IMR-90 (cell line): ENCODE measurements around the gene AGTR1. TPM values are rescaled to one million over a fixed set of nuclear protein-coding genes. Genes with fewer than 3 reads are reported as not detected.

Source experiments
- ATAC-seq: fragments of 200-7000 bp; cut with Tn5 transposase; 2 replicates; pipeline ENCODE4 v1.9.1; 2020; ENCODE audit warnings: low read depth, mild to moderate bottlenecking, moderate library complexity
- BruUV-seq: library from RNA; stranded (reverse); fragments of 400-500 nt; replicated peaks from 2 replicates; lab custom pipeline; 2021; lab: Mats Ljungman, UMichigan
- CTCF ChIA-PET: fragments of 300-600 bp; formaldehyde crosslinking; extraction: SDS; loops from one replicate; lab custom pipeline; 2021; ENCODE audit warnings: antibody characterized with exemption; lab: Yijun Ruan, JAX
- POLR2A ChIA-PET: fragments of 300-600 bp; sonication (Branson Sonifier 250); formaldehyde crosslinking; loops from one replicate; lab custom pipeline; 2022; ENCODE audit warnings: antibody characterized with exemption; ENCODE audit not compliant: unreplicated experiment; lab: Charles Lee
- DNase-seq: peaks from one replicate; pipeline ENCODE4 v3.0.0; 2013
- H2AFZ ChIP-seq: replicated peaks from 2 replicates; pipeline ENCODE3; 2013; ENCODE audit warnings: low read length, mild to moderate bottlenecking; ENCODE audit not compliant: poor library complexity
- H2AK5ac ChIP-seq: 2 replicates; pipeline ENCODE4 v1.6.1; 2013; ENCODE audit warnings: low read depth, low read length, inconsistent platforms
- H2AK9ac ChIP-seq: replicated peaks from 2 replicates; pipeline ENCODE3; 2013; ENCODE audit warnings: mild to moderate bottlenecking, low read depth, low read length, moderate library complexity; ENCODE audit not compliant: poor library complexity
- H2BK120ac ChIP-seq: 2 replicates; pipeline ENCODE4 v1.6.1; 2013; ENCODE audit warnings: low read depth, low read length, inconsistent platforms
- H2BK15ac ChIP-seq: 3 replicates; pipeline ENCODE4 v1.6.1; 2013; ENCODE audit warnings: low read depth, low read length, inconsistent platforms
- H2BK20ac ChIP-seq: 2 replicates; pipeline ENCODE4 v1.6.1; 2013; ENCODE audit warnings: low read depth, mild to moderate bottlenecking, inconsistent platforms, low read length, moderate library complexity
- H2BK5ac ChIP-seq: 2 replicates; pipeline ENCODE4 v1.6.1; 2013; ENCODE audit warnings: mild to moderate bottlenecking, low read depth, low read length, inconsistent platforms; ENCODE audit not compliant: poor library complexity, severe bottlenecking
- H3K14ac ChIP-seq: replicated peaks from 2 replicates; pipeline ENCODE4 v1.6.1; 2013; ENCODE audit warnings: low read depth, low read length, inconsistent platforms
- H3K18ac ChIP-seq: 2 replicates; pipeline ENCODE4 v1.6.1; 2013; ENCODE audit warnings: low read depth, low read length, control low read depth
- H3K23ac ChIP-seq: 2 replicates; pipeline ENCODE4 v1.6.1; 2013; ENCODE audit warnings: low read depth, low read length, inconsistent platforms
- H3K27ac ChIP-seq: 2 replicates; pipeline ENCODE4 v1.5.1; 2013; ENCODE audit warnings: mild to moderate bottlenecking, control low read depth, low read length; ENCODE audit not compliant: insufficient read depth
- H3K27me3 ChIP-seq: 2 replicates; pipeline ENCODE4 v1.6.1; 2013; ENCODE audit warnings: low read length; ENCODE audit not compliant: control insufficient read depth, insufficient read depth
- H3K36me3 ChIP-seq: 2 replicates; pipeline ENCODE4 v1.6.1; 2013; ENCODE audit warnings: low read length, mixed read lengths; ENCODE audit not compliant: control insufficient read depth, insufficient read depth
- H3K4ac ChIP-seq: 2 replicates; pipeline ENCODE4 v1.6.1; 2013; ENCODE audit warnings: low read depth, low read length, inconsistent platforms
- H3K4me1 ChIP-seq: 2 replicates; pipeline ENCODE4 v1.6.1; 2013; ENCODE audit warnings: low read length, mixed read lengths; ENCODE audit not compliant: control insufficient read depth, insufficient read depth
- H3K4me2 ChIP-seq: 2 replicates; pipeline ENCODE4 v1.6.1; 2013; ENCODE audit warnings: low read depth, mild to moderate bottlenecking, control low read depth, low read length, moderate library complexity
- H3K4me3 ChIP-seq: 2 replicates; pipeline ENCODE4 v1.5.1; 2013; ENCODE audit warnings: low read depth, mild to moderate bottlenecking, control low read depth, low read length, moderate library complexity; ENCODE audit not compliant: insufficient read depth
- H3K56ac ChIP-seq: 2 replicates; pipeline ENCODE4 v1.6.1; 2013; ENCODE audit warnings: low read length, inconsistent platforms; ENCODE audit not compliant: insufficient read depth; ENCODE audit errors: extremely low read depth
- H3K79me1 ChIP-seq, 2 experiments: 2 replicates each; pipeline ENCODE4 v1.6.1; 2013; ENCODE audit warnings: low read length in 2 of 2, inconsistent platforms in 1 of 2, low read depth in 1 of 2
- H3K9ac ChIP-seq: 2 replicates; pipeline ENCODE4 v1.6.1; 2013; ENCODE audit warnings: low read depth, low read length, control low read depth
- H3K9me1 ChIP-seq: 2 replicates; pipeline ENCODE4 v1.6.1; 2013; ENCODE audit warnings: low read length, inconsistent platforms; ENCODE audit not compliant: insufficient read depth
- H3K9me3 ChIP-seq: 2 replicates; pipeline ENCODE4 v1.6.1; 2013; ENCODE audit warnings: low read length; ENCODE audit not compliant: control insufficient read depth, insufficient read depth
- H4K20me1 ChIP-seq: 2 replicates; pipeline ENCODE4 v1.6.1; 2013; ENCODE audit warnings: low read length, inconsistent platforms; ENCODE audit not compliant: insufficient read depth
- H4K5ac ChIP-seq: 2 replicates; pipeline ENCODE4 v1.6.1; 2013; ENCODE audit warnings: mild to moderate bottlenecking, low read depth, low read length, control low read depth
- H4K8ac ChIP-seq, 2 experiments: 2 replicates each; pipeline ENCODE4 v1.6.1; 2013; ENCODE audit warnings: low read depth in 2 of 2, low read length in 2 of 2, control low read depth in 1 of 2, inconsistent platforms in 1 of 2
- H4K91ac ChIP-seq: 2 replicates; pipeline ENCODE4 v1.6.1; 2013; ENCODE audit warnings: low read depth, low read length, inconsistent platforms; ENCODE audit not compliant: insufficient read depth
- BHLHE40 ChIP-seq: fragments of 150-350 bp; IDR thresholded peaks from 2 replicates; pipeline ENCODE4 v1.6.1; 2016; ENCODE audit warnings: mild to moderate bottlenecking, low read depth, low read length
- CEBPB ChIP-seq: IDR thresholded peaks from 2 replicates; pipeline ENCODE4 v1.6.1; 2012; ENCODE audit warnings: low read depth, low read length, improper control_type of control experiment
- MAZ ChIP-seq: IDR thresholded peaks from 2 replicates; pipeline ENCODE4 v1.6.1; 2012; ENCODE audit warnings: low read depth, mild to moderate bottlenecking, low read length, improper control_type of control experiment, moderate library complexity, borderline replicate concordance
- RFX5 ChIP-seq: IDR thresholded peaks from 2 replicates; pipeline ENCODE4 v1.8.0; 2012; ENCODE audit warnings: low read depth, mild to moderate bottlenecking, low read length, moderate library complexity
- WGBS, 2 experiments: methylation state at CpG; one replicate each; pipeline versions ENCODE4 v1.1.5 to v1.1.7; 2013; ENCODE audit warnings: missing lambda C conversion rate in 2 of 2; ENCODE audit not compliant: insufficient read length in 1 of 2; ENCODE audit errors: extremely low coverage in 2 of 2; 5-methylcytosine and 5-hydroxymethylcytosine counted together
- dilution Hi-C: fragments of 300-500 bp; cut with HindIII; formaldehyde crosslinking; loops from one replicate; pipeline ENCODE4 v1.14.3; 2018; ENCODE audit warnings: low sequenced_read_pairs; ENCODE audit not compliant: unreplicated experiment
- in situ Hi-C: fragments of 300-500 bp; cut with MboI; formaldehyde crosslinking; loops from 3 replicates; pipeline ENCODE4 v1.14.3; 2019; ENCODE audit warnings: low sequenced_read_pairs, inconsistent platforms, mixed read lengths
- intact Hi-C: fragments of 100-400 bp; cut with micrococcal nuclease; formaldehyde crosslinking; loops from 2 replicates; pipeline ENCODE4 v1.10.0; 2022
- polyA plus RNA-seq, 3 experiments: library from polyadenylated mRNA; depleted of rRNA; stranded (reverse); fragments of >200 nt; gene quantifications; 2 replicates each; pipeline ENCODE4 v1.2.3, GENCODE V29; 2012; ENCODE audit warnings: low replicate concordance in 1 of 3
- total RNA-seq: library from RNA; depleted of rRNA; stranded (reverse); fragments of >200 nt; gene quantifications from 2 replicates; pipeline ENCODE4 v1.2.3, GENCODE V29; 2012

The AGTR1 gene
- total and polyA plus RNA-seq, 2 of the 4 experiments (the other 2 are of a cell fraction) = 2.2 to 2.7 TPM

- ChIA-PET POLR2A (no interaction called here), CTCF (interaction anchor here (0.9 kb wide), 1 partner anchor 11 kb away, joined by 4 read pairs; no protein-coding TSS in a partner anchor)
- no TSS peak for BruUV-seq
- intact Hi-C loops (no loop called here), in situ Hi-C loops (no loop called here), dilution Hi-C loops (no loop called here)
- Histone ChIP-seq H3K56ac (no peak overlapping the region), H3K9me3 (no peaks in the 10 kb centered on the region), H2AK9ac (no peak overlapping the region), H2BK5ac (no peak overlapping the region), H2BK20ac (no peak overlapping the region), H3K9me1 (no peaks in the 10 kb centered on the region; the same call in 1 of the 2 replicates), H3K18ac (no peak overlapping the region), H3K27ac (no peak overlapping the region), H4K91ac (no peak overlapping the region), H3K9ac (no peak overlapping the region), H3K4me3 (no peak overlapping the region), H3K4ac (no peak overlapping the region), H3K79me1 (no peaks in the 10 kb centered on the region), H3K14ac (no peak overlapping the region), H2BK120ac (no peak overlapping the region), H2BK15ac (no peak overlapping the region), H3K27me3 (no peaks in the 10 kb centered on the region; the same call in none of the 2 replicates), H2AFZ (no peak overlapping the region), H3K4me2 (no peak overlapping the region), H2AK5ac (no peak overlapping the region), H4K8ac (no peak overlapping the region), H4K5ac (no peak overlapping the region), H3K4me1 (no peaks in the 10 kb centered on the region), H3K23ac (no peak overlapping the region), H3K36me3 (no peaks in the 10 kb centered on the region), H4K20me1 (no peaks in the 10 kb centered on the region)
- DNase-seq (peak; percentile 6), ATAC-seq (no peak; the same call in 1 of the 2 replicates)
- WGBS, 2 experiments = no CpG with 5 or more reads among the region's 2 CpGs
- TF ChIP-seq RFX5 (no peak), CEBPB (peak; percentile 57), BHLHE40 (no peak), MAZ (no peak)
Observed at GRCh38 chr3:148737104-148737530, 39.4 kb downstream of the AGTR1 start.
